NT2/D1 (cell line): ENCODE data around the gene MMEL1.

ENCODE experiments used
- DNase-seq: peaks from one replicate; pipeline ENCODE4 v3.0.0-alpha.2; 2011; ENCODE audit warnings: low read depth, low spot score
- H3K27me3 ChIP-seq: 2 replicates; pipeline ENCODE4 v1.6.0; 2011; ENCODE audit warnings: mild to moderate bottlenecking; ENCODE audit not compliant: insufficient read length, insufficient read depth
- H3K36me3 ChIP-seq: 2 replicates; pipeline ENCODE4 v1.6.1; 2011; ENCODE audit warnings: mild to moderate bottlenecking, low read length, mixed read lengths; ENCODE audit not compliant: insufficient read depth, insufficient read length
- H3K4me1 ChIP-seq: 2 replicates; pipeline ENCODE4 v1.5.1; 2011; ENCODE audit not compliant: insufficient read depth, insufficient read length
- H3K4me3 ChIP-seq: 2 replicates; pipeline ENCODE4 v1.5.1; 2011; ENCODE audit warnings: low read depth; ENCODE audit not compliant: insufficient read length
- H3K9ac ChIP-seq: 2 replicates; pipeline ENCODE4 v1.6.0; 2011; ENCODE audit warnings: low read depth; ENCODE audit not compliant: insufficient read length
- H3K9me3 ChIP-seq: 2 replicates; pipeline ENCODE4 v1.5.1; 2011; ENCODE audit warnings: mild to moderate bottlenecking, low read length; ENCODE audit not compliant: insufficient read depth
- SUZ12 ChIP-seq: IDR thresholded peaks from 2 replicates; pipeline ENCODE4 v1.6.1; 2011; ENCODE audit not compliant: insufficient read length, insufficient read depth; ENCODE audit errors: extremely low read depth
- YY1 ChIP-seq: IDR thresholded peaks from 2 replicates; pipeline ENCODE4 v1.6.1; 2011; ENCODE audit not compliant: insufficient read length, insufficient read depth
- ZNF274 ChIP-seq: IDR thresholded peaks from 2 replicates; pipeline ENCODE4 v1.6.1; 2011; ENCODE audit warnings: mild to moderate bottlenecking, low read depth, low read length

MMEL1 gene

DNA sequence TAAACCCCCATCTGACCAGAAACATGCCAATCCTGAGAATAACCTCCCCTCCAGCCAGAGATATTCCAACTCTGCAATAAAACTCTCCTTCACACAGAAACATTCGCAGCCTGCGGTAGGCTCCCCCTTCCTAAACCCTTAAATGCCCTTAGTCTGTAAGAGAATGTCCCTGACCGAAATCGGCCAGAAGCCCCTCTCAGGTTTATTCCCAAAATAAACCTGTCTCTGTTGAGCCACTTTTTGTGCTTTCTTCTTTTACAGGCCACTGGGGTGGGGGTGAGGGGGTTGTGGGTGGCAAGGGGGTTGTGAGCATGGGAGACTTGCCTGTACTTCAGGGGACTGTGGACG lies 41.6 kb downstream of the MMEL1 start:
- no peaks in the 10 kb centered on the region for H3K4me1 ChIP-seq
- peaks cover 7% of the 10 kb centered on the region for H3K36me3 ChIP-seq
- TF ChIP-seq SUZ12, result no peak
- TF ChIP-seq ZNF274, result no peak
- no peak for TF ChIP-seq YY1
- H3K4me3 ChIP-seq, result no peak overlapping the region
- peaks cover 19% of the 10 kb centered on the region; the same call in 1 of the 2 replicates for H3K9me3 ChIP-seq
- no peaks in the 10 kb centered on the region for H3K27me3 ChIP-seq
- no peak overlapping the region for H3K9ac ChIP-seq
- no peak for DNase-seq

DNA sequence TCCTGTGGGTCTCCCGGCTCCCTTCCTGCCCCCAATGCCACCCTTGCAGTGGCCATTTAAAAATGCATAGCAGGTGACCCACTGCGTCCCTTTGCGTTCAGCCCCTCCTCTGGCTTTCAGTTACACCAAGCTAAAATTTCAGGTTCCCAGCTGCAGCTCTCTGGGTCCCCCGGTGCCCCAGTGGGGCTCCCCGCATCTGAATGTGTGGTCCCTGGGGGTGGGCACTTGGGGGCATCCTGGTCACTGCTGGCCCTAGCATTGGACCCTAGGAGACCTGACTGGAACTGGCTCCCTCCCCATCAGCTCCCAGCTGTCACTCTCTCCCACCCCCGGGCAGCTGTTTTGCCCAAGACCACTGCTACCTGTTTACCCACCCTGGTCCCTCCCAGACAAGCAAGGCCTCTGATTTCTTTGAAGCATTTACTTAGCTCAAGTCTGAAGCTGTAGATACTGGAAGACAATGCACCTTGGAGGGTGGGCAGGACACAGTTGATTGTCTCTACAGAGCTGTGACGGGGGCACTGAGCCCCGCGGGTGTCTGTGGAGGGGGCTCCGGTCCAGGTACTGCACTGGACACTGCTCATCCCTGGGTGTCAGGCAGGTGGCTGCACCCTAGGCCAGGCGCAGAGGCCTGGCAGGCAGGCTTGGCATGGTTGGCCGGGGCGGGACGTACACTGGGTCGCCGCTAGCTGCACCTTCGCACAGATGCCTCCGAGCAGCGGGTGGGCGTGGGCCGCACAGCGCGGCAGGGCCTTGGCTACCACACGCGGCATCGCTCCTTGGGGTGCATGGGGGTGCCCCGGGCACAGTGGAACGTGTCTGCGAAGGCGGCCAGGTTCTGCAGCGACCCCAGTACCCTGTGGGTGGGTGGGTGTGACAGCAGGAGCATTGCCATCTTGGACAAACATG lies 42.3 kb downstream of the MMEL1 start:
- Histone ChIP-seq H3K27me3 (no peaks in the 10 kb centered on the region), H3K9me3 (peaks cover 19% of the 10 kb centered on the region; the same call in 1 of the 2 replicates), H3K4me3 (no peak overlapping the region), H3K36me3 (peaks cover 7% of the 10 kb centered on the region), H3K9ac (no peak overlapping the region), H3K4me1 (no peaks in the 10 kb centered on the region)
- TF ChIP-seq ZNF274, result no peak
- TF ChIP-seq SUZ12, result no peak
- TF ChIP-seq YY1, result no peak
- no peak for DNase-seq

DNA sequence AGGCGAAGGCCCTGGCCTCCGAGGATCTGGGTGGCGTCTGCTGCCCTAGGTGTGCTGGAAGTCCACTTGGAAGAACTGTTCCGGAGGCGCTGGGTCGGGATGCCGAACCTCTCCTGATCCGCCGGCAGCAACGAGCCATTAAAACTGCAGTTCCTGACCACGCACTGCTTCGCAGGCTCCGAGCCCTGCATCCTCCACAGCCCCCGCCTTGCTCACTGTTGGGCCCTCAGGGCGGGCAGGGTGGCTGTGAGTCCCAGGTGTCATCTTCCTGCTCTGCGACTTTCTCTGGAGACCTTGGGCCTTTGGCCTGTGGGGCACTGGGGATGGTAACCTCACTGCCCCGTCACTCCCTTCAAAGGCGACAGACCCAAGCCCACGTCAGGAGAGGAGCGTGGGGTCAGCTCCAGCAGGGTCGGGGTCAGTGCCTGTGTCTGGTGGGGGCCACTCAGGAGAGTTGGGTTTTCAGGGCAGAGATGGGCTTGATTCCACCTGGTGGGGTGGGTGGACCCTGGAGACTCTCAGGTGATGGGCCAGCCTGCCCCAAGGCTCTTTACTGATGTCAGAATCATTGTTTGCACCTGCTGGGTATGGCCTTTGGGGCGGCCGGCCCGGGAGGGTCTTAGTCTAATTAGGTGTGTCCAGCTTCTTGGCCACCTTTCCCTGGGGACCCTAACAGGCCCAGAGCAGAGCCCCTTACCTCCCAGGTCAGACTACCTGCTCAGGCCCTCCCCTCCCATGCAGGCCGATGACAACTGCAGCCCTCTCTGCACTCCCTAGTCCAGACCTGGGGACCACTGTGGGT lies 43.2 kb downstream of the MMEL1 start:
- H3K4me1 ChIP-seq, result no peaks in the 10 kb centered on the region
- peaks cover 19% of the 10 kb centered on the region; the same call in 1 of the 2 replicates for H3K9me3 ChIP-seq
- H3K4me3 ChIP-seq, result no peak overlapping the region
- no peaks in the 10 kb centered on the region for H3K27me3 ChIP-seq
- H3K36me3 ChIP-seq, result peaks cover 7% of the 10 kb centered on the region
- DNase-seq, result no peak
- no peak overlapping the region for H3K9ac ChIP-seq
- TF ChIP-seq ZNF274 (no peak), YY1 (no peak), SUZ12 (no peak)

DNA sequence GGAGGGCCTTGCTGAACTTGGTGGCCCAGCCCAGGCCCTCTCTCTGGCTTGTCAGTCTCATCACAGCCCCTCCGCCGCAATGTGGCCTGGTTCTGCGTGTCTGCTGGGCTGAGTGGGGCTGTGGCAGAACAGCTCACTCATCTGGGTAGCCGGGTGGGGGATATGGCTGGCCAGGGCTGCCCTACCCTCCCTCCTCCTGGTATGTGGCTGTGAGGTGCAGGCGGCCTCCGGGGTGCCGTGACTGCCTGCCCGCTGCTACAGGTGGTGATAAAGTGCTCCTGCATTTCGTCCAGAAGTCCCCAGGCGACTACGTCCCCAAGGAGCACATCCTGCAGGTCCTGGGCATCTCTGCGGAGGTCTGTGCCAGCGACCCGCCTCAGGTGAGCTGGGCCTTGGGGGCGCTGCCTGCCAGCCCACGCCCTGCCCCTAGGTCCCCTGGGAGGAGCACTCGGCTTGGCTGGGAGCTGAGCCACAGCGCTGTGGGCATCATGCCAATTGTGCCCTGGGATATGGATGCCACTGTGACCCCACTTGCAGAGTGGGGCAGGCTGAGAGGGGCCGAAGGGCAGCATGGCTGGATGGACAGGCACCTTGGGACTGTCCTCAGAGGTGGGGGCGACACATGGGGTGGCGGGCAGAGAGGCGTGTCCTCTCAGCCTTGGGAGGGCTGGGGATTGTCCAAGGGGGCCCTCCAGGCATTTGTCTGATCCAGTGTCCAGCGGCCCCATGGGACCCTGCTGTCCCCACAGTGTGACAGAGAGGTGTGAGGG lies 44.0 kb downstream of the MMEL1 start:
- Histone ChIP-seq H3K27me3 (no peaks in the 10 kb centered on the region), H3K9ac (no peak overlapping the region), H3K9me3 (peaks cover 19% of the 10 kb centered on the region; the same call in 1 of the 2 replicates), H3K4me1 (no peaks in the 10 kb centered on the region), H3K36me3 (peaks cover 12% of the 10 kb centered on the region), H3K4me3 (no peak overlapping the region)
- no peak for TF ChIP-seq ZNF274
- TF ChIP-seq SUZ12, result no peak
- TF ChIP-seq YY1, result no peak
- DNase-seq, result no peak

DNA sequence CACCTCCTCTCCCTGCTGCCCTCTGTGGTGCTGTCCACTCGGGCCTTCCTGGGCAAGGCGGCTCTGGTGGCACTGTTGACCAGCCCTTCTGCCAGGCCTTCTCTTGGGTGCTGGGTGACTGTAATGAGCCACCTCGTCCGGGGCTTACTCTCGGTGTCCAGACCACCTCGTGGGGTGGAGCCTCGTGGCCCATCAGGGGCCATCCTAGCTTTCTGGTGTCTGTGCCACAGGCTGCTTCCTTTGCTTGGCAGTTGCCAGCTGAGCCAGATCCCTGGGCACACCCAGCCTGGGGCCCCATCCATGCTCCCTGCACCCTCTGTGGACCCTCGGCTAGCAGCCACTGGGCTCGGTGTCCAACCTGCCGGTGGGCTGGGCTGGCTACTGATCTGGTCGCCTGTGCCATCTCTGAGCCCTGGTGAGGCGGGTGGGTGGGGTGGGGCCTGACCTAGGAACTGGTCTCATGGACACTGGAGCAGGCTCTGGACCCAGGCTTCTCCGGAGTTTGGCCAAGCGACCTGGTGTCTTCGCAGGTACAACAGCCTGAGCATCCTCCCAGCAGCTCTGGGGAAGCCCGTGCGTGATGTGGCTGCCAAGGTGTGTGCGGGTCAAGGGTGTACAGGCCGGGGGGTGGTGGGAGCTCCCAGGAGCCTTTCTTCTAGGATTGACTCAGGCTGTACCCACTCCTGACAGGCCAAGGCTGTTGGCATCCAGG lies 44.8 kb downstream of the MMEL1 start:
- no peak for DNase-seq
- Histone ChIP-seq H3K27me3 (no peaks in the 10 kb centered on the region), H3K36me3 (peaks cover 12% of the 10 kb centered on the region), H3K9me3 (peaks cover 19% of the 10 kb centered on the region; the same call in 1 of the 2 replicates), H3K4me3 (no peak overlapping the region), H3K4me1 (peaks cover 3% of the 10 kb centered on the region), H3K9ac (peak overlapping the region; percentile 32)
- no peak for TF ChIP-seq YY1
- no peak for TF ChIP-seq ZNF274
- TF ChIP-seq SUZ12, result no peak

DNA sequence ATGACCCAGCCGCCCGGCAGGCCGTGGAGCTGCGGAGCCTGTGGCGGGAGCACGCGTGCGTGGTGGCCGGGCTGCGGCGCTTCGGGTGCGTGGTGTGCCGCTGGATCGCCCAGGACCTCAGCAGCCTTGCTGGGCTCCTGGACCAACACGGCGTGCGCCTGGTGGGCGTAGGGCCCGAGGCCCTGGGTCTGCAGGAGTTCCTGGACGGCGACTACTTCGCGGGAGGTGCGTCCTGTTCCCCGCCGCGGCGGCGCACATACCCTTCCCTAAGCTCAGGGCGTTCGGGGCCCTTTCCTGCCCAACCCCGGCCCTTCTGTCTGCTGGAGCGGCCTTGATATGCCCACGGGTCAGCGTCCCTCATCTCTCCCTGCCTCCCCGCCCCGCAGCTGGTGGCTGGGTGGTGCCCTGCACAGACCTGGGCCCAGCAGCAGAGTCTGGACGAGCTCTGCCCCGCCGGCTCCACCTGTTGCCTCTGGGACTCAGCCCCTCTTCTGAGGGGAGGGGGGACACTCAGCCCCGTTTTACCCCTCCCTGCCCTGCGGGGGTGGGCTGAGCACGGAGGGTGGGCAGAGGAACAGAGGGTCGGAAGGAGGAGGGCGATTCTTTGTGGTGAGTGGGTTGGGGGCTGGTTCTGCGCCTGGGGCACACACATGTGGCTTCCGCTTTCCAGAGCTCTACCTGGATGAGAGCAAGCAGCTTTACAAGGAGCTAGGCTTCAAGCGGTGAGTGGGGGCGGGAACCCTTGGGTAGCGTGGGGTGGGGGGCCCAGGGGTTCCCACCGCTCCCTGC lies 45.6 kb downstream of the MMEL1 start:
- Histone ChIP-seq H3K4me1 (peaks cover 3% of the 10 kb centered on the region), H3K4me3 (peak overlapping the region; percentile 80), H3K36me3 (peaks cover 12% of the 10 kb centered on the region), H3K9ac (peak overlapping the region; percentile 86), H3K9me3 (peaks cover 19% of the 10 kb centered on the region; the same call in 1 of the 2 replicates), H3K27me3 (no peaks in the 10 kb centered on the region)
- TF ChIP-seq ZNF274 (no peak), YY1 (no peak), SUZ12 (no peak)
- no peak for DNase-seq
